ENCODE data around the gene CDC42. TPM values are rescaled to one million over a fixed set of nuclear protein-coding genes. Genes with fewer than 3 reads are reported as not detected.

The CDC42 gene
- total RNA-seq, 1 donor from 2014 or later: 293 TPM

DNA sequence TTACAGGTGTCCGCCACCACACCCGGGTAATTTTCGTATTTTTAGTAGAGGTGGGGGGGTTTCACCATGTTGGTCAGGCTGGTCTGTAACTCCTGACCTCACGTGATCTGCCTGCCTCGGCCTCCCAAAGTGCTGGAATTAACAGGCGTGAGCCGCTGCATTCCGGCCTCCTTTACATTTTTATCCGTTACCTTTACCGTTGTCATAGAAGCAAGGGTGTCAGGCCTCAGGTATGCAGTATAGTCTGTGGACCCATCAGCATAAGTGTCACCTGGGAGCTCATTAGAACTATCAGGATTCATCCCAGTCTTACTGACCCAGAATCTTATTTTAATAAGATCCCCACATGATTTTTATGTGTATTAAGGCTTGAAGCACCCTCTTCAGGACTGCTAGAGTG is 5.4 kb downstream of the CDC42 start:
- Mint-ChIP-seq H3K27me3 (ENCODE audit: insufficient read depth) (no peaks in the 10 kb centered on the region), H3K27ac (no peak overlapping the region), H3K36me3 (ENCODE audit: low read depth) (peaks cover 41% of the 10 kb centered on the region), H3K4me1 (ENCODE audit: low read depth) (peaks cover 65% of the 10 kb centered on the region), H3K9me3 (no peaks in the 10 kb centered on the region), H3K4me3 (no peak overlapping the region)
- no peak for DNase-seq (ENCODE audit: low spot score)
- intact Hi-C loops (cut with micrococcal nuclease): no loop called here

DNA sequence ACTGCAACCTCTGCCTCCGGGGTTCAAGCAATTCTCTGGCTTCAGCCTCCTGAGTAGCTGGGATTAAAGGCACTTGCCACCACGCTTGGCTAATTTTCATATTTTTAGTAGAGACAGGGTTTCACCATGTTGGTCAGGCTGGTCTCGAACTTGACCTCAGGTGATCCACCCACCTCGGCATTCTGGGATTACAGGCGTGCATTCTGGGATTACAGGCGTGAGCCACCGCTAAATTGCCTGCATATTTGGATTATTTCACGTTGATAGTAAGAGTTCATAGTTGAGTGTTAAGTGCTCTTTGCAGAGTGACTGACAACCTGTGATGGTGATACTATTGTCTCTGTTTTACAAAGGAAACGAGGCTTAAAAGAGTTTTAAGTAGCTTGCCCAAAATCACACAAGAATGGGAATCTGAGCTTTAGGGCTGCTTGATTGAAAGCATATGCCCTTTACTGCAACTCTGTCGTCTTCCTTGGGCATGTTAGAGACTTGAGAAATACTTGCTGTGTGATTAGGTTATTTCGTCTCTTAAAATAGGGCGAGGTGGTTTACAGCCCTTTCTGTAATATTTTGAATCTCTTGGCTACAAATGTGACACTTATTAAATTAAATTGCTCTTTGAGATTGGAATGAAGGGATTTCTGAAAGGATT is 12.4 kb downstream of the CDC42 start:
- no peak for DNase-seq (ENCODE audit: low spot score)
- Mint-ChIP-seq H3K36me3 (ENCODE audit: low read depth) (peaks cover 42% of the 10 kb centered on the region), H3K9me3 (no peaks in the 10 kb centered on the region), H3K27me3 (ENCODE audit: insufficient read depth) (no peaks in the 10 kb centered on the region), H3K4me1 (ENCODE audit: low read depth) (peaks cover 72% of the 10 kb centered on the region), H3K27ac (no peak overlapping the region), H3K4me3 (no peak overlapping the region)
- intact Hi-C loops (cut with micrococcal nuclease): loop anchor here (2.0 kb wide), 1 partner anchor 16 kb away; no protein-coding TSS in a partner anchor

DNA sequence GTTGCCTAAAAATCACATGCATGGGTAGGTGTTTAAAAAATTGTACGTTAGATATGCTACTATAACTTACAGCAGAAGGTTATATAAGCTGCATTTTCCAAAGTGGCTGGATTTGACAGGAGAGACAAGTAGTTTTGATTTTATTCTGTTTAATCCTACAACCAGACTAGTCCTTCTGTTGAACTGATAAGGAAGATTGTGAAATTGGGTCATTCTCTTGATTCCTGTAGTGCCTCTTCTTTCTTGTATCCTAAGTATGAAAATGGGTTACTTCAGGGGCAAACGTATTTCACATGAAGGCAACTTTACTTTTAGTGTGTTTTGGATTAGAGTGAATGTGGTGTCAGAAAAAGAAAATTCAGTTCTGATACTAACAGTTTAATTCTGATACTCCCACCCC is 19.0 kb downstream of the CDC42 start:
- peaks cover 58% of the 10 kb centered on the region for H3K4me1 Mint-ChIP-seq (ENCODE audit: low read depth)
- intact Hi-C loops (cut with micrococcal nuclease): no loop called here
- H3K27me3 Mint-ChIP-seq (ENCODE audit: insufficient read depth): no peaks in the 10 kb centered on the region
- no peaks in the 10 kb centered on the region for H3K9me3 Mint-ChIP-seq
- peak overlapping the region; percentile 38 for H3K27ac Mint-ChIP-seq
- peaks cover 22% of the 10 kb centered on the region for H3K36me3 Mint-ChIP-seq (ENCODE audit: low read depth)
- no peak overlapping the region for H3K4me3 Mint-ChIP-seq
- no peak for DNase-seq (ENCODE audit: low spot score)

DNA sequence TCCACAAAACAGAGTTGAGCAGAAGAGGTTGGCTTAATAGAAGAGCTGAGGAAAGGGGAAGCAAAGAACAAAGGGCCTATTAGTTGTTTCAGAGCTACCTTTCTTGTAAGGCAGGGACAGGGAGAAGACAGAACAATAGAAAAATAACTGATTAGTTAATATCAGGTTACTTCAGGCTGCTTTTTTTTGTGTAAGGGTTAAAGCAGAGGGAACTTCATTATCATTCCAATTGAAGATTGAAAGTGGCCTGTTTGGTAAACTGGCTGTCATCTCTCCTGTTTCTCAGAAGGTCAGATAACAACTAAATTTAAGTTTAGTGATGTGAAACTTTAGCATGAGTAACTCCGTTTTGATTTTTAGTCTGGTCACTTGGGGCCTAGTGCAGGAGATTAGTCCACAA is 22.3 kb downstream of the CDC42 start:
- H3K4me3 Mint-ChIP-seq: peak overlapping the region; percentile 8
- peaks cover 28% of the 10 kb centered on the region for H3K36me3 Mint-ChIP-seq (ENCODE audit: low read depth)
- peaks cover 60% of the 10 kb centered on the region for H3K4me1 Mint-ChIP-seq (ENCODE audit: low read depth)
- peak overlapping the region; percentile 7 for H3K27ac Mint-ChIP-seq
- no peaks in the 10 kb centered on the region for H3K9me3 Mint-ChIP-seq
- no peak for DNase-seq (ENCODE audit: low spot score)
- intact Hi-C loops (cut with micrococcal nuclease): loop anchor here (2.0 kb wide), 1 partner anchor 14 kb away; no protein-coding TSS in a partner anchor
- no peaks in the 10 kb centered on the region for H3K27me3 Mint-ChIP-seq (ENCODE audit: insufficient read depth)

DNA sequence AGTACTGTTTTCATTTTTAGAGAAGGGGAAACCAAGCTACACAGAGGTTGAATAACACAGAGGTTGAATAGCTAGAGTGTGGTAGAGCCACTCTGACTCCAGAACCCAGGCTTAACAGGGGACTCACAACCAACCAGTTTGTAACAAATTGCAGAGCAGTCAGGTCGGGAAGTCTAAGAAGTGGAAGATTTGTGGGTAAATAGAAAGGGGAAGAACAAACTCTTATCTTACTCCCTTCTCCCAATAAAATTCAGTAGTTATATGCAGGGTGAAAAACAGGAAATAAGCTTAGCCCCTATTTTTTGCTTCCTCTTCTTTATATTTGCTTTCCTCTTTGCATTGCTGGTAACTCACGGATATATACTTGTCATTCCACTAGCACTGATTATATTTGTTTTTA is 23.2 kb downstream of the CDC42 start:
- Mint-ChIP-seq H3K4me1 (ENCODE audit: low read depth) (peaks cover 63% of the 10 kb centered on the region), H3K27ac (peak overlapping the region; percentile 54), H3K4me3 (no peak overlapping the region), H3K27me3 (ENCODE audit: insufficient read depth) (no peaks in the 10 kb centered on the region), H3K9me3 (no peaks in the 10 kb centered on the region), H3K36me3 (ENCODE audit: low read depth) (peaks cover 27% of the 10 kb centered on the region)
- intact Hi-C loops (cut with micrococcal nuclease): loop anchor here (2.0 kb wide), 1 partner anchor 13 kb away; no protein-coding TSS in a partner anchor
- DNase-seq (ENCODE audit: low spot score): no peak

DNA sequence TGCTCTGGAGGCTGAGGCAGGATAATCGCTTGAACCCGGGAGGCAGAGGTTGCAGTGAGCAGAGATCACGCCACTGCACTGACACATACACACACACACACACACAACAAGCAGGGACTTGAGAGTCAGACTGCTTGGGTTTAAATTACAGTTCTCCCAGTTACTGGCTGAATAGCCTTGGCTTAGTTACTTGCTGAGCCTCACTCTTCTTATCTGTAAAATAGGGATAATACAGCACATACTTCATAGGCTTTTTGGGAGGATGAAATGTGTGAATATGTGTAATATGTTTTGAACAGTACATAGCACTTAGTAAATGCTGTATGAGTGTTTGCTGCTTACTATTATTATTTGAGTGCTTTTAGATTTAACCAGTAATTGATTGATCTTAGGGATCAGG is 23.8 kb downstream of the CDC42 start:
- peaks cover 27% of the 10 kb centered on the region for H3K36me3 Mint-ChIP-seq (ENCODE audit: low read depth)
- H3K4me3 Mint-ChIP-seq: no peak overlapping the region
- peaks cover 64% of the 10 kb centered on the region for H3K4me1 Mint-ChIP-seq (ENCODE audit: low read depth)
- H3K27ac Mint-ChIP-seq: no peak overlapping the region
- no peak for DNase-seq (ENCODE audit: low spot score)
- H3K9me3 Mint-ChIP-seq: no peaks in the 10 kb centered on the region
- H3K27me3 Mint-ChIP-seq (ENCODE audit: insufficient read depth): no peaks in the 10 kb centered on the region
- intact Hi-C loops (cut with micrococcal nuclease): no loop called here

DNA sequence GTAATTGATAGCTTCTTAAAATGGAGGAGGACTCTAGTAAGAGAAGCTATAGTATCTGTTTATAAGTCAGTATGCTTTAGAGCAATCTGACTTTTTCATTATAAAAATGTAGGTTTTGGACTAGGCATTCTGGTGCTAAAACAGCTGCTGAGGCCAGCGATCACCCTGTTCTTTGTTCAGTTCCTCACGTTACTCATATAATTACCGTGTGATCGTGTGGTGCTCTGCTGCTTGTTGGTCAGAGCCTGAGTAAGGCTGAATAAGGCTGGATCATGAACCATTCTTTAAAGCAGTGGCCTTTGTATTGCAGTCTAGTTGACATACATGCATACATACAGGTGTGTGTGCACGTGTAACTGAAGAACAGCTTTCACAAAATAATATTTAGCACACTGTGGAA is 25.2 kb downstream of the CDC42 start:
- Mint-ChIP-seq H3K36me3 (ENCODE audit: low read depth) (peaks cover 31% of the 10 kb centered on the region), H3K4me1 (ENCODE audit: low read depth) (peaks cover 65% of the 10 kb centered on the region), H3K27ac (peak overlapping the region; percentile 35), H3K9me3 (no peaks in the 10 kb centered on the region), H3K4me3 (no peak overlapping the region), H3K27me3 (ENCODE audit: insufficient read depth) (no peaks in the 10 kb centered on the region)
- no peak for DNase-seq (ENCODE audit: low spot score)
- intact Hi-C loops (cut with micrococcal nuclease): no loop called here

DNA sequence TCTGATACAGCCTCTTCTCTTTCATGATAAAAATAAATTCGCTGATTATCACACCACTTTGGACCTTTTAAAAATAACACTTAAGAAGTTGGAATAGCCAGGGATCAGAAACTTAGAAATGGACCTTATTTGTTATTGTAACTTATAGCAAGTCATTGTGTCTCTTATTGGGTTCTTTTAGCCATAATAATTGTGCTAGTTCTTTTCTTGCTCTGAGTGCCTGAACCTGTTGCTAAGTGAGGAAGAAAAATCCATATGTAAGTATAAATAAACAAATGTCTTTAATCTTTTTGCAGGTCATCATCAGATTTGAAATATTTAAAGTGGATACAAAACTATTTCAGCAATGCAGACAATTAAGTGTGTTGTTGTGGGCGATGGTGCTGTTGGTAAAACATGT is 25.6 kb downstream of the CDC42 start:
- H3K27ac Mint-ChIP-seq: peak overlapping the region; percentile 35
- DNase-seq (ENCODE audit: low spot score): no peak

DNA sequence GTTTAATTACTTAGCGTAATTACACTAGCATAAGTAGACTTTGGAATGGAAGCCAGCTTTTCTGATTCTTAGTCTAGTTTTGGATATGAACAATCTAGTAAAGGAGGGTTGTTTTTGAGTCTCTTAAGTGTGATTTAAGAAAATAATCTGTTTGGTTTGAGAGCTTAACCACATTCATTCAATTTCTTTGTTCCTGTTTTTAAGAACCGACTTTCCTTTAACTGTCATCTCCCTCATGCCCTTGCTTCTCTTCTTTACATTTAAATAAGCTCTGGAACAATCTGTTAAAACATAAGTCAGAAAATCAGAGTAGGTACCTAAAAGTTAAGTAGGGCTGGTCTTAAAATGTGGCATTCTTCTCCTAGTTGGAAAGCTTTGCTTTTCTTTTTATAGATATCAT is 27.7 kb downstream of the CDC42 start:
- intact Hi-C loops (cut with micrococcal nuclease): loop anchor here (2.0 kb wide), 1 partner anchor 15 kb away; no protein-coding TSS in a partner anchor
- Mint-ChIP-seq H3K4me3 (no peak overlapping the region), H3K27ac (no peak overlapping the region), H3K9me3 (no peaks in the 10 kb centered on the region), H3K27me3 (ENCODE audit: insufficient read depth) (no peaks in the 10 kb centered on the region), H3K4me1 (ENCODE audit: low read depth) (peaks cover 53% of the 10 kb centered on the region), H3K36me3 (ENCODE audit: low read depth) (peaks cover 40% of the 10 kb centered on the region)
- DNase-seq (ENCODE audit: low spot score): no peak

More for the DNA sequence above, 25.6 kb downstream of the CDC42 start:
- H3K4me3 Mint-ChIP-seq: no peak overlapping the region
- no peaks in the 10 kb centered on the region for H3K9me3 Mint-ChIP-seq
- H3K36me3 Mint-ChIP-seq (ENCODE audit: low read depth): peaks cover 31% of the 10 kb centered on the region
- no peaks in the 10 kb centered on the region for H3K27me3 Mint-ChIP-seq (ENCODE audit: insufficient read depth)
- peaks cover 65% of the 10 kb centered on the region for H3K4me1 Mint-ChIP-seq (ENCODE audit: low read depth)
- intact Hi-C loops (cut with micrococcal nuclease): no loop called here

DNA sequence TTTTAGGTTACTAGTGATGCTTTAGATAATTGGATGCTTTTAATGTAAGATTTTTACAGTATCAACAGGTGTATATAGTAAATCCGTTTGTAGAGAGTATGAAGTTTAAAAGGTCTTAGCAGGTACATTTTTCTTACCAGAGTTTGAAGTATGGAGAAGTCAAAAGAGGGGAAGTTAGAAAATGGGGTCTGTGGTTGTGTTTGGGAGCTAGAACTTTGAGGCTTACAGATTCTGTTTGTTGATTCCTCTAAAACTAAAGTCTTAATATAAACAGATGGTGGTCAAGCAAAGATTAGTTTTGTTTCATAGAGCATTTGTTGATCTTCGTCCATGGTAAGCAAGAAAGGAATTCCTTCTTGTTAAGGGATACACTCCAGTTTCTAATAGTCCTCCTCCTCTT is 35.8 kb downstream of the CDC42 start:
- Mint-ChIP-seq H3K4me3 (peak overlapping the region; percentile 8), H3K4me1 (ENCODE audit: low read depth) (peaks cover 73% of the 10 kb centered on the region), H3K27me3 (ENCODE audit: insufficient read depth) (no peaks in the 10 kb centered on the region), H3K27ac (peak overlapping the region; percentile 80), H3K9me3 (no peaks in the 10 kb centered on the region), H3K36me3 (ENCODE audit: low read depth) (peaks cover 55% of the 10 kb centered on the region)
- intact Hi-C loops (cut with micrococcal nuclease): loop anchor here (2.0 kb wide), 1 partner anchor 14 kb away; no protein-coding TSS in a partner anchor
- DNase-seq (ENCODE audit: low spot score): no peak

DNA sequence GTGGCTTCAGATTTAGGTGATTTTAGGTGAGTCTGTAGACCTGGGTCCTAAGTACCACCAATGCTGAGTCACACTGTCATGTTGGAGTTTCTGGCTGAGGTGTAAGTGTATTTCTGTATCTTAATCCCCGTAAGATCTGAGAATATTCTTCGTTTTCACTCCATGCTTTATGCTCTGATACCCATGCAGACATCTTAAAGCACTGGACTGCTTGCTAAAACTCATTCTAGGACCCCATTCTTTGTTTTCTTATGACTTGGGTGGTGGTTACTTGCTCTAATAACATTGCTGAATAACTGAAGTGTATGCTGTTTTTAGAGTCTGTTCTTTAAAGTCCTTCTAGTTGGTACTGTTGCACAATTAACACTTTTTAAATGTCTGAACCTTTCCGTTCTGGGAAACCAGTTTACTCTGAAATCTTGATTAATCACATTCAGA is 36.6 kb downstream of the CDC42 start:
- DNase-seq (ENCODE audit: low spot score): no peak
- Mint-ChIP-seq H3K27ac (peak overlapping the region; percentile 80), H3K9me3 (no peaks in the 10 kb centered on the region), H3K4me3 (peak overlapping the region; percentile 50), H3K27me3 (ENCODE audit: insufficient read depth) (no peaks in the 10 kb centered on the region), H3K36me3 (ENCODE audit: low read depth) (peaks cover 57% of the 10 kb centered on the region), H3K4me1 (ENCODE audit: low read depth) (peaks cover 80% of the 10 kb centered on the region)
- intact Hi-C loops (cut with micrococcal nuclease): loop anchor here (2.0 kb wide), 1 partner anchor 14 kb away; no protein-coding TSS in a partner anchor

DNA sequence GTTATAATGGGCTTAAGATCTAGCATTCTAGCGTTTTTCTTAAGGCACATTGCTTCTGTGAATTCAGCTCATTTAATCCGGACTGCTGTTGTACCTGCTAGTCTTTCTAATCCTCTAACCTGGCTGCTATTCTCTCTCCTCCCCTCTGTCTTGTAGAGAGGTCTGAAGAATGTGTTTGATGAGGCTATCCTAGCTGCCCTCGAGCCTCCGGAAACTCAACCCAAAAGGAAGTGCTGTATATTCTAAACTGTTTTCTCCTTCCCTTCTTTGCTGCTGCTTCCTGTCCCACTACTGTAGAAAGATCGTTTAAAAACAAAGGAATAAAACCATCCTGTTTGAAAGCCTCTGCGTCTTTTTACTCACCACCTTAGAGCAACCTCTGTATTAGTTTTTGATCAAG is 37.3 kb downstream of the CDC42 start:
- Mint-ChIP-seq H3K27me3 (ENCODE audit: insufficient read depth) (no peaks in the 10 kb centered on the region), H3K4me3 (peak overlapping the region; percentile 50), H3K27ac (peak overlapping the region; percentile 80), H3K9me3 (no peaks in the 10 kb centered on the region), H3K36me3 (ENCODE audit: low read depth) (peaks cover 54% of the 10 kb centered on the region), H3K4me1 (ENCODE audit: low read depth) (peaks cover 83% of the 10 kb centered on the region)
- intact Hi-C loops (cut with micrococcal nuclease): loop anchor here (2.0 kb wide), 1 partner anchor 15 kb away; no protein-coding TSS in a partner anchor
- DNase-seq (ENCODE audit: low spot score): peak; percentile 11

DNA sequence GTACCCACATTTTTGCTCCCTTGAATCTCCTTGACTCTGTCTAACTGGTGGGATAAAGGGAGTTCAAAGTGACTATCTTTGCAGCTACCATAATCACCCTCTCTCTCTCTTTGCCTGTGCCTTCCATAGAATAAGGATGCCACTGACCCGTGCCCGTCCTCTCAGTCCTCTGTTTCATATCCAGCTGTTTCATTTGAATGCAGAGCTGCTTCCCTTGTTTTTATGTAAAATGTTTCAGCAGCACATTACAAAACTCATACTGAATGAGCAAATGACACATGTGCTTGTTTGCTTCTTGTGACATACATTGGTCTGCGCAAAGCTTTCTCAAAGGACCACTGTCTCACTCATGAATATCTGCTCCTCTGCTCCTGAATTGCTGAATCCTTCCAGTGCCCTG is 38.4 kb downstream of the CDC42 start:
- H3K27me3 Mint-ChIP-seq (ENCODE audit: insufficient read depth): no peaks in the 10 kb centered on the region
- peak overlapping the region; percentile 45 for H3K4me3 Mint-ChIP-seq
- H3K27ac Mint-ChIP-seq: peak overlapping the region; percentile 64
- intact Hi-C loops (cut with micrococcal nuclease): no loop called here
- peaks cover 52% of the 10 kb centered on the region for H3K36me3 Mint-ChIP-seq (ENCODE audit: low read depth)
- no peaks in the 10 kb centered on the region for H3K9me3 Mint-ChIP-seq
- DNase-seq (ENCODE audit: low spot score): no peak
- peaks cover 80% of the 10 kb centered on the region for H3K4me1 Mint-ChIP-seq (ENCODE audit: low read depth)
